22Rv1 (cell line): ENCODE data around the gene CPS1.

Source experiments
- H3K27ac ChIP-seq: fragments of 450-650 bp; 2 replicates; pipeline ENCODE4 v1.5.1; 2017
- CTCF ChIP-seq: fragments of 450-650 bp; IDR thresholded peaks from 2 replicates; pipeline ENCODE4 v1.5.1; 2017; ENCODE audit warnings: mild to moderate bottlenecking
- ZFX ChIP-seq: fragments of 450-650 bp; IDR thresholded peaks from 2 replicates; pipeline ENCODE4 v1.6.1; 2017; ENCODE audit warnings: antibody characterized with exemption, borderline replicate concordance

The CPS1 gene

GRCh38 chr2:210713122-210713521 is 156.7 kb downstream of the CPS1 start:
- no peak overlapping the region for H3K27ac ChIP-seq
- TF ChIP-seq CTCF = peak; percentile 16; the same call in 1 of the 2 replicates
- no peak for TF ChIP-seq ZFX

DNA sequence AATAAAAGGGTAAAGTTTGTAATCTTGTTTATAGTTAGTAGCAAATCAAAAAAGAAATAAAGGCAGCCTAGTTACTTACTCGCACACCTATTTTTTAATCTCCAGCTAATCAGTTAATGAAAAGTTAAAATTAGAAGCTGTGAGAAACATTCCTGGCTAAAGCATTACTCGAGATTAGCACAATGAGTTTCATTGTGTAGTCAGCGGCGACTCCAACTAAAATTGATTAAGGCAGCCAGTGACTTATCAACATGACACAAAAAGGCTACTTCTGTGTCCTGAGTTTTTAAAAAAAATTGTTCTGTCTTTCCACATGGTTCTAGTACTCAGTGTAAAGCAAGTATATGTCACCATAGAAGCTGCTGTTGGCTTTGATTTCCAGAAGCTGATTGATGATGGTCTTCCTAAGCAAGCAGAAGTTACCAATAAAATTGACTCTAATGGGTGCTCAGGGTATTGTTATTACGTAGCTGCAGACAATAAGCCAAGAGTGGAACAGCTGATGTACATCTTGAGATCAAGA is 159.2 kb downstream of the CPS1 start:
- H3K27ac ChIP-seq = no peak overlapping the region
- no peak for TF ChIP-seq ZFX
- TF ChIP-seq CTCF = no peak

- no peak overlapping the region for H3K27ac ChIP-seq
- no peak for TF ChIP-seq ZFX
- TF ChIP-seq CTCF = no peak
These were observed 162.1 kb downstream of the CPS1 start for GRCh38 chr2:210718503-210718902.

GRCh38 chr2:210722092-210722491 is 165.7 kb downstream of the CPS1 start:
- TF ChIP-seq CTCF (no peak), ZFX (no peak)
- no peak overlapping the region for H3K27ac ChIP-seq

GRCh38 chr2:210727549-210727948 is 171.2 kb downstream of the CPS1 start:
- H3K27ac ChIP-seq = no peak overlapping the region
- TF ChIP-seq CTCF (no peak), ZFX (no peak)
